ENCODE data around the gene RTN3.
"Not testable (repeated sequence)": the region's sequence is repeated elsewhere in the genome, so short reads cannot be mapped to it uniquely, and the experiment has no call there.

Gene RTN3, protein sequence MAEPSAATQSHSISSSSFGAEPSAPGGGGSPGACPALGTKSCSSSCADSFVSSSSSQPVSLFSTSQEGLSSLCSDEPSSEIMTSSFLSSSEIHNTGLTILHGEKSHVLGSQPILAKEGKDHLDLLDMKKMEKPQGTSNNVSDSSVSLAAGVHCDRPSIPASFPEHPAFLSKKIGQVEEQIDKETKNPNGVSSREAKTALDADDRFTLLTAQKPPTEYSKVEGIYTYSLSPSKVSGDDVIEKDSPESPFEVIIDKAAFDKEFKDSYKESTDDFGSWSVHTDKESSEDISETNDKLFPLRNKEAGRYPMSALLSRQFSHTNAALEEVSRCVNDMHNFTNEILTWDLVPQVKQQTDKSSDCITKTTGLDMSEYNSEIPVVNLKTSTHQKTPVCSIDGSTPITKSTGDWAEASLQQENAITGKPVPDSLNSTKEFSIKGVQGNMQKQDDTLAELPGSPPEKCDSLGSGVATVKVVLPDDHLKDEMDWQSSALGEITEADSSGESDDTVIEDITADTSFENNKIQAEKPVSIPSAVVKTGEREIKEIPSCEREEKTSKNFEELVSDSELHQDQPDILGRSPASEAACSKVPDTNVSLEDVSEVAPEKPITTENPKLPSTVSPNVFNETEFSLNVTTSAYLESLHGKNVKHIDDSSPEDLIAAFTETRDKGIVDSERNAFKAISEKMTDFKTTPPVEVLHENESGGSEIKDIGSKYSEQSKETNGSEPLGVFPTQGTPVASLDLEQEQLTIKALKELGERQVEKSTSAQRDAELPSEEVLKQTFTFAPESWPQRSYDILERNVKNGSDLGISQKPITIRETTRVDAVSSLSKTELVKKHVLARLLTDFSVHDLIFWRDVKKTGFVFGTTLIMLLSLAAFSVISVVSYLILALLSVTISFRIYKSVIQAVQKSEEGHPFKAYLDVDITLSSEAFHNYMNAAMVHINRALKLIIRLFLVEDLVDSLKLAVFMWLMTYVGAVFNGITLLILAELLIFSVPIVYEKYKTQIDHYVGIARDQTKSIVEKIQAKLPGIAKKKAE

DNA sequence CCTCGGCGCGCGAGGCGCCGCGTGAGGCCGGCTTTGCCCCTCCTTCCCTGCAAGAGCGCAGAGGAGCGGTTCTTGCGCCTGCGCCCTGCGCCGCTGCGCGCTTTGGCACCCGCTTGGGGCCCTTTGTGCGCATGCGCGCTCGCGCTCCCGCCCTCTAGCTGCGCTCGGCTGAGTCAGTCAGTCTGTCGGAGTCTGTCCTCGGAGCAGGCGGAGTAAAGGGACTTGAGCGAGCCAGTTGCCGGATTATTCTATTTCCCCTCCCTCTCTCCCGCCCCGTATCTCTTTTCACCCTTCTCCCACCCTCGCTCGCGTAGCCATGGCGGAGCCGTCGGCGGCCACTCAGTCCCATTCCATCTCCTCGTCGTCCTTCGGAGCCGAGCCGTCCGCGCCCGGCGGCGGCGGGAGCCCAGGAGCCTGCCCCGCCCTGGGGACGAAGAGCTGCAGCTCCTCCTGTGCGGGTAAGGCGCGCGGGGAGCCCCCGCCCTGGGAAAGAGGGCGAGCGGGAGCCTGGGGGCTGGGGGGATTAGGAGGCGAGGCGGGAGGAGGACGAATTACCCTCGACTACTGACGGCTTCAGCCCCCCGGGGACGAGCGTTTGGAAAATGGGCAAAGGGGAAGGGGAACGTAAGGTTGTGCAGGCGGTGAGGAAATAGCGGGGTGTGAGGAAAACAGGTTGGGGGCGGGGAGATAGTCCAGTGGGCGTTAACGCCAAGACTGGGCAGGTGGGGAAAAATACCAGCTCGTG is at the start of gene RTN3:
Gene RTN3, plus strand, starts transcription at position 180 of the 745 bp plus-strand sequence. Its CDS starts 137 bp downstream, at position 317.
- peak; percentile 87 for DNase-seq (ENCODE audit: low read depth)

DNA sequence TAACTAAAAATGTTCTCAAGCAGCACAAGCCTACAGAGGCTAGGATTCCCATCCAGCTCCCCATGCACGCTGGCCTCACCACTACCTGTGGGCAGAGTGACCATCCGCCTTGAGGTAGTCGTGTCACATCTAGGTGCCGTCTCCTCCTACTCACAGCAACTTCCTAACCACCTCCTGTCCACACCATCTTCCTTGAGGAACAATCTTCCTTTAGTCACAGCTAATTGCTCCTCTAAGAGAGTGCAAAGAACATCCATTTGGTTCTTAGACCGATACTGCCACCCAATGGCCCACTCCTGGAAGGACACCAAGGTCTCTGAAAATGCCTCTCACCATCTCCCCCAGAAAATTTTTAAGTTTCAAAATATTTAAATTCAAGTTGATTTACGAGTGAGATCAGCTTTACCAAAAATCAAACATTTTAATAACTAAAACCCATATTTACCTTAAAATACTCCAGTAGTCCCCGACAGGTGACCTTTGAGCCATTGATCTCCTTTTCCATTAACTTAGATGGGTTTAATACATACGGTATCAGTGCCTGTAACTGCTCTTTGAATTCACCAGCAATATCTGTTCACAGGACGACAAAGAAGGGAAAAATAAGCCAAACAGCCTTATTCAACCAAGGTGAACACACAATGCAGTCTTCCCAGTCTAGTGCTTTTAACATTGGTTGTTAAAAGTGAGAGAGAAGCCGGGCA is 45.4 kb upstream of the RTN3 start:
- DNase-seq (ENCODE audit: low read depth) = no peak

DNA sequence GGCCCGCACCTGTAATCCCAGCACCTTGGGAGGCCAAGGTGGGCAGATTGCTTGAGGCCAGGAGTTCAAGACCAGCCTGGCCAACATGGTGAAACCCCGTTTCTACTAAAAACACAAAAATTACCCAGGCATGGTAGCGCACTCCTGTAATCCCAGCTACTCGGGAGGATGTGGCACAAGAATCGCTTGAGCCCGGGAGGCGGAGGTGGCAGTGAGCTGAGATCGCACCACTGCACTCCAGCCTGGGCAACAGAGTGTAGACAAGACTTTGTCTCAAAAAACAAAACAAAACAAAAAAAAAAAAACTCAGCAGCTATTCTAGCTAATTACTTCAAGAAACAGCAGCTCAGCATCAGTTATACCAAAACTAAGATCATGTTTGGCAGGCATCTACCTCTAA is 42.9 kb upstream of the RTN3 start:
- not testable (repeated sequence) for DNase-seq (ENCODE audit: low read depth)

DNA sequence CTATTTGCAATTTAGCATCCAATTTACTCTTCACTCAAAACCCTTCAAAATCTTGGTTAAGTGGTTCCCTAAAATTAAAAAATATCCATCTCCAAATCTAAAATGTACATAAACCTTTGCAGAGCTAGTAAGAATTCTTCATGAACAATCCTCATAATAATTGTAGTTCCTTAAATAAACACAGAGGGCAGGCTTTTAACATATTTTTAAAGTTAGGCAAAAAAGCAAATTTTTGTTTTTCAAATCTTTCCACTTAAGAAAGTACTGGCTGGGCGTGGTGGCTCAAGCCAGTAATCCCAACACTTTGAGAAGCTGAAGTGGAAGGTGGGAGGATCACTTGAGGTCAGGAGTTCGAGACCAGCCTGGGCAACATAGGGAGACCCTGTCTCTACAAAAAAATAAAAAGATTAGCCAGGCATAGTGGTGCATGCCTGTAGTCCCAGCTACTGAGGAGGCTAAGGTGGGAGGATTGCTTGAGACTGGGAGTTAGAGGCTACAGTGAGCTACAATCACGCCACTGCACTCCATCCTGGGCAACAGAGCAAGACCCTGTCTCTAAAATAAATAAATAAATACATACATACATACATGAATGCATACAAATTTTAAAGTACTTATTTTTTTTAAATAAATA is 42.0 kb upstream of the RTN3 start:
- no peak for DNase-seq (ENCODE audit: low read depth)

DNA sequence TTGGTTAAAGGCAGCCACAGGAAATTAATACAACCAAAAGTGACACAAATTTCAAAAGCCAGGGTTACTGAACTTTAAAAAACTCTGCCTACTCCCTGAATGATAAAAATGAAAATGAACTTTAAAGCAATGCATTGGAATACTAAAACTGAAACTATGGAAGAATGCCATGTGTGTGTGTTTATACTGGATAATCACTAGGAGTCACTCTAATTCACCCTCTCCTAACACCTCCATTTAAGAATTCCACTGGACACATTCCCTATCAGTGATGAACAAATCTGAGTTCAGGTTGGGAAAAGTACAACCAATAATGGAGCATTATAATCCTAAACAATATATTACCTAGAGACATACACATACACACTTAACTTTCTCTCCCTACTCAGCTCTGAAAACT is 39.6 kb upstream of the RTN3 start:
- DNase-seq (ENCODE audit: low read depth) = no peak

DNA sequence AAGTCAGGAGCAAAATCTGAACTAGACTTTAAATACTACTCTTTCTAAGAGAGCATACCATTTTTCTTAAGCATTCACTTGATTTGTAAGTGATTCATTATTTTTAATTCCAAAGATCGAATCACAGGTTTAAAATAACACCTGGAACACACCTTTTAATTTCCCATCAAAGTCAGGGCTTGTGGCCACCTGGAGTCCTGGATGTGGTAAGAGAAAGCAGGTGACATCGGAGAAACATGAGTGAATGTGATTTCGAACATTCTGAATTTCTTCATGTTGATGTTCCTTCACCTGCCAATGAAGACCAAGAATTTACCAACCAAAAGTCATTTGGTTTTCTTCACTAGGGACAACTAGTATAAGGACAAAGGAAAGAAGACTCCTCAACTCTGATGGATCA is 38.1 kb upstream of the RTN3 start:
- no peak for DNase-seq (ENCODE audit: low read depth)

DNA sequence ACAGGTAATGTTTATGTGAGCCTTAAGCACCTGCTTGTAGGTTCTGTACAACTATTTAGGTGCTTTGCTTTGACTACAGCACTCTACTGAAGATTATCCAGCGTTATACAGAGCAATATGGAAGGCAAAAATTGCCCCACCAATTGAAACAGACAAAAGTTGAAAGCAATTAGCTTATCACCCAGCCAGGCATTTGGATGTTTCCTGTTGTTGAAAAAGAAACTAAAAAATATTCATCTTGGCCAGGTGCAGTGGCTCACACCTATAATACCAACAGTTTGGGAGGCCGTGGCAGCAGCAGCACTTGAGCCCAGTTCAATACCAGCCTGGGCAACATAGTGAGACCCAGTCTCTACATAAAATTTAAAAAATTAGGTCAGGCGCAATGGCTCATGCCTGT is 28.6 kb upstream of the RTN3 start:
- no peak for DNase-seq (ENCODE audit: low read depth)

DNA sequence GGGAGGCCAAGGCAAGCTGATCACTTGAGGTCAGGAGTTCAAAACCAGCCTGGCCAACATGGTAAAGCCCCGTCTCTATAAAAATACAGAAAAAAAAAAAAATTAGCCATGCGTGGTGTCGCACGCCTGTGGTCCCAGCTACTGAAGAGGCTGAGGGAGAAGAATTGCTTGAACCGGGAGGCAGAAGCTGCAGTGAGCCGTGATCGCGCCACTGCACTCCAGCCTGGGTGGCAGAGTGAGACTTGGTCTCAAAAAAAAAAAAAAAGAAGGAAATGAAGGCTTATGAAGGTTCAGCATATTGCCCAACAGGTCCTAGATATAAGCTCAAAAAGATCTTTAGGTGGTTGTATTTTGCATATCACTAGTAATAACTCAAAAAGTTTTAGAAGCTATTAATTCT is 20.3 kb upstream of the RTN3 start:
- DNase-seq (ENCODE audit: low read depth) = no peak

DNA sequence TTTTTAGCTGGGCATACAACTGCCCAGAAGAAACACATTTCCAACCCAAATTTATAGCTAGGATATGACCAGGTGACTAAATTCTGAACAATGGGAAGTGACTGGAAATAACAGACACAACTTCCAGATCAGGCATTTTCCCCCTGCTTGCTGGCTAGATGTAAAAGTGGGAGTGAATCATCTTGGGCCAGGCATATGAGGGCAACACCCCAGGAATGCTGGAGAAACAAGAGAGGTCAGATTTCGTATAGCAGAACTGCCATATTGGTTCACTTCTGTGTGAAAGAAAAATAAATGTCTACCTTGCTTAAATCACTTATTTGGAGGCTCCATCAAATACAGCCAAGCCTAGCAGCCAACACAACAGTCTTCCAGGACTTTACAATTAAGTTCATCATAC is 17.5 kb upstream of the RTN3 start:
- no peak for DNase-seq (ENCODE audit: low read depth)

DNA sequence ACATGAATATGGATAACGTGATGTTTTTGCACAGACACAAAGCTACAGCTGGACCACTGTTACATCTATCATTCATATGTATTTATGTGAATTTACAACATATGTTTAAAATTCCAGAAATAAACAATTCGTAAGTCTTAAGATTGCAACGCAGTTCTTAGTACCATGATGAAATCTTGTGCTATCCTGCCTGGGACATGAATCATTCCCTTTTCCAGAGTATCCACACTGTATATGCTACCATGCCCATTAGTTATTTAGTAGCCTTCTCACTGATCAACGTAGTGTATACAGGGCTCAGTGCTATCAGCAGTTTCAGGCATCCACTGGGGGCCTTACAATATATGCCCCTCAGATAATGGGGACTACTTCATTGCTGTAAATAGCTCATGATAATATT is 14.4 kb upstream of the RTN3 start:
- DNase-seq (ENCODE audit: low read depth) = no peak

DNA sequence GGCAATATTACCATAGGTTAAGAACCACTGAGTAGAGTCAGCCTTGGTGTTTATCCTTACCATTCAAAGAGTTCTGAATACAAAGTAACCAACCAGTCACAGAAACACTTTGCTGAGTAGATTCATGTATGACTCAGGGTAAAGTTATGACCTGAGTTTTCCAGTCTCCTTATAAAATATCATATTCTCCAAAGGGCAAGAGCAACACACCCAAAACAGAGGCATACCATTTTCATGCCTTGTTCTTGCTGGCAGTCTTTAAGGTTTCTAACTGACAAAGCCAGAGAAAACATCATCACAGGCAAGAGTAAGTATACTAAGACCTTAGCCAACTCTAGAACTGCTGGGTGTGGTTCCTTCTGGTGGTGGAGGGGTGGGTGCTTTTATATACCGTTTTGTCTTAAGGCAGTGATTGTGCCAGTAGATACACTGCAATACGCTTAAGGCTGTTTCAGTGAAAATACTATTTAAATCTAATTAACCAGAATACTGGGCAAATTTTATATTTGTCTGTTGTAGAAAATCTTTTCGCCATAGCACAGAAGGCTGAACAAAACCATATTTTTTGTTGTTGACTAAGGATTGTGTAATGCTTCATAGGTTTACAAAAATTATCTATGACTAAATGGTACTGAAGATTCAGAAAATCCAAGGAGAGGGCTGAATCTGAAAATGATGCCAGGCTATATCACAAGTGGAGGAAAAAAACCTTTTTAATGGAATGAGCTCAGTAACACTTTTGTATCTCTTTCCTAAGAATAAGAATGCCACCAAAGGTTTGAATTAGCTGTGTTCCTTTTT is 13.1 kb upstream of the RTN3 start:
- peak; percentile 93 for DNase-seq (ENCODE audit: low read depth)

DNA sequence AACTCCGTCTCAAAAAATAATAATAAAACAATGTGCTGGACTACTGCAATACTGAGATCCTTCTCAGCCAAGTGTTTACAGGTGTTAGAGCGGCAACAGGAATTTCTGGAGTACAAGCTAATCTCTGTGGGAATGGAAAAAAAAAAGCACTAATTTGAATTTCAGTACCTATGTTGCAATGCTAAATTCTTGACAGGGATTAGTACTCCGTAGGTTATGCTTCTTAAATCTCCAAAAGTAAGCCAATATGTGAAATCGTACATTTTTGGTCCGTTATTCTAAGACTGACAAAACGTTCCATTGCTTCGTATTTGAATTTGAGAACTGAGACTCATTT is 11.2 kb upstream of the RTN3 start:
- DNase-seq (ENCODE audit: low read depth) = no peak

DNA sequence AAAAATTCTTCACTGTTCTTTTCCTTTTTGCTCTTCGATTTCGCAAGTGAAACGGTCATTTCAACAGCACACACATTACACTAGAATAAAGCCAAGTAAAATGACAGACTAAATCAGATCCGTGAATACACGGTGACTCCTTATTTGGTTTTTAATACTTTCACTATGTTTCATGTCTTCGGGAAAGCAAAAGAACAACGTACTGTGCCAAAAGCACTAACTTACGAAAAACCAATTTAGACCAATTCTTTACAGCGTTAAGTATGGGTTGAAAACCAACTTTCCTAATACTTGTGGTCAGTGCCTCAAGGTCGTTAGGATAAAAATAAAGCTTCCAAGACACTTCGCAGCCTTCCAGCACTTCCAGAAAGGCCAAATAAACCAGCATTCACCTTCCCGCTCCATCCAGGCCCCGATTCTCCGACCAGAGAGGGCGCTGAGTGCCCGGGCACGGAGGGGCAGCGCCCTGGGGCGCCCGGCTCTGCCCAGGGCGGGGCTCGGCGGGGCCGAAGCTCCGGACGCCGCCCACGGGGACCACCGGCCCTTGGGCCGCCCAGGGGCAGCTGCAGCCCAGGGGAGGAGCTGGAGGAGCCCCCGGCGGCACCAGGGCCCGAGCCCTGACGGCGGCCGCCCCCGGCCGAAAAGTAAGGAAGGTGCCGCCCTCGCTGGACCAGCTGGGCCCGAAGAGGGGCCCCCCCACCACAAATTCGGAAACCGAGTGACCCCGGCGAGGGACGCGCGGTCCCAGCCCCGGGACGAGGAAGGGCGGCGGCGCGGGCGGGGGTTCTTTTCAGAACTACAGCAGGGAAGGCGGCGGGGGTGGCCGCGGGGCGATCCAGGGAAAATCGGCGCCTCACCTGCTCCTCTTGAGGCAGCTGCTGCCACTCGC is 10.6 kb upstream of the RTN3 start:
- no peak for DNase-seq (ENCODE audit: low read depth)

DNA sequence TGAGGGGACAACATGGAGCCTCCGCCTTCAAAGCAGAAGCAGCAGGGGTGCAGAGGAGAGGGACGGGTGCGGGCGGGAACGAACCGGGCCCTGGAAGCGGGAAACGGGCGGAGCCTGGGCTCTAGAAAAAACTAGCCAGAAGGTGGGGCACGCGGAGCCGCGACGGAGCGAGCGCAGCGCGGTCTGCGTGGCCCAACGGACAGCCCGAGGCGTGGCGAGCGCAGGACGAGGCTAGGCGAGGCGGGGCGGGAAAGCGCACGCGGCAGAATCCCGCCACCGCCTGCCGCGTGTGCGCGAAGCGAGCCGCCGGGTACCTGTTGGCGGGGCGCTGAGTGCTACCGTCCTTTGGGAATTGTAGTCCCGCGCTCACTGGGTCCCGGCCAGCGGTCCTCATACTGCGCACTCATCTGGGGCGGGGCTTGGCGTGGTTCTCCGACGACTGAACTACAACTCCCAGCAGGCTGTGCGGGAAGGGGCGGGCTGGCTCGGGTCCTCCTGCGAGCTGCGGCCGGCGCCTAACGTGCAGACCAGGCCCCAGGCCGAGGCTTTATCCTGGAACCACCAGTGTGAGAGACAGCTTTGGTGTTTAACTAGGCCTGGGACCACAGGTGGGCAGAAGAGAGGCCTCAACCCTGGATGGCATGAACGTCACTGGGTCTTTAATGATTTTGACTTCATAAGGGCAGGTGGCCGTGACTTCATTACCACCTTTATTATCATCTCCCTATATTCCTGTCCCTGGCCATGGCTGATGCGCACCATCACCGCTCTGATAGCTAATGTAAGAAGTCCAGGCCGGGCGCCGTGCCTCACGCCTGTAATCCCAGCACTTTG is 9.8 kb upstream of the RTN3 start, which contains the start of gene ATL3:
Gene ATL3, minus strand, starts transcription at position 55 of the 834 bp plus-strand sequence. Its CDS starts 41 bp downstream, at position 14.
- no peak for DNase-seq (ENCODE audit: low read depth)

DNA sequence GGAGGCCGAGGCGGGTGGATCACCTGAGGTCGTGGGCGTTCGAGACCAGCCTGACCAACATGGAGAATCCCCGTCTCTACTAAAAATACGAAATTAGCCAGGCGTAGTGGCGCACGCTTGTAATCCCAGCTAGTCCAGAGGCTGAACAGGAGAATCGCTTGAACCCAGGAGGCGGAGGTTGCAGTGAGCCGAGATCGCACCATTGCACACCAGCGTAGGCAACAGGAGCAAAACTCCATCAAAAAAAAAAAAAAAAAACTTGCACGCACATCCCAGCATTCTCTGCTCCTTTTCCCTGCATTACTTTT is 9.2 kb upstream of the RTN3 start:
- no peak for DNase-seq (ENCODE audit: low read depth)

DNA sequence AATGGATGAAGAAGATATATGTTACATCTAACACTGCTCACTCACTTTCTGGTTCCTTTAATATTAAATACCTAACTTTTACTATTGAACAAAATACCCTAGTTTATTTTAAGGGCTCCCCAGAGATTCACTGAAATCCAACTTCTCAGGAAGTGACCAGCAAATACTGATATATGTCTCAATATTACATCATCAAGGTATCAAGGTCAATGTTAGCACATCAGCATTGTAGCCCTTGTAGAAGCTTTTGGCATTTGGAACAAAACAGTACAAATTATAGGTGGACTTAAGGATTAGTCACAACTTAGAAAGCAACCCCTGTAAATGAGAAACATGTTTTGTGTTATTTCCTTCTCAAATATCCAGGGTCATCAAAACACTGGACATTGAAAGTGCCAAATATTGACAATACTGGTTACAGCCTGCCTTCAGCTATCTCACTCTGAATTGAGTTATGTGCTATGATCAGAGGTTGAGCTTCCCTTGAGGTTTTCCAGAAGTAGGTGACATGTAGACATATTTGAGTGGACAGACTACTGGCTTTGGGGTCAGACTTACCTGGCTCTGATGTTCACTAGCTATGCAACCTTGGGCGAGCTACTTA is 8.3 kb upstream of the RTN3 start:
- DNase-seq (ENCODE audit: low read depth) = no peak

DNA sequence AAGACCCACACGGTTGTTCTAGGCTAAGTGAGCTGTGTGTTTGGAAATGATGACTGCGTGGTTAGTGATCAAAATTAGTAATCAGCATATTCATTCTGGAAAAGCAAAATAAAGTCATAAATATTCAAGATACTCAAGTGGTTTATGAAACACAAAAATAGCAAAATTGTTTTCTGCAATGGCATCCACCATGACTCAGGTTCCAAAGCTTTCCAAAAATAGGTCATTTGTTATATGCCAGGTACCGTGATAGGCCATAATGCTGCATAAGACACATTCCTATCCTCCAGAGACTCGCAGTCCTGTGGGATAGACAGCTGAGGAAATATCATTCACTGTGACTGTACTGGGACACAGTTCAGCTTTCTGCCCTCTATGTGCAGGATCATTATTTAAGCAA is 7.7 kb upstream of the RTN3 start:
- peak; percentile 71 for DNase-seq (ENCODE audit: low read depth)

DNA sequence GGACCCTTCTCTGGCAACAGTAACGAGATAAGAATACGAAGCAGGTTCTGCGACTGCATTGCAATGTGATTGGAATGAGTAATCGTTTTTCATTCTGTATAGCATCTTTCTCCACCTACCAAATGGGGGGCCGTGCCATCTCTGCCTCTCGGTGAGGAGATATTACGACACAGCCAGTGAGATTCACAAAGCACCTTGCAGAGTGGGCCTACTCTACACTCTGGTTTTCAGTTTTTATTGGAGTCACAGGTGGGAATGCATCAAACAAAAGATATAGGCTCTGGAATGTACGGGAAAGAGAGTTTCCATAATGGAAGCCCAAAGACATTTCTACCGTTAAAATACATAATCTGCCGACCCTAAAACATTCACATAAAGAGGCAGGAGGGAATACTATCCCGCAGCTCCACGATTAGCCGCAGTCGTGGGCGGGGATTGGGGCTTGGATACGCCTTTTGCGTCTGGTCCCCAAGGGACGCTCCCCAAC is 423 bp upstream of the RTN3 start:
- no peak for DNase-seq (ENCODE audit: low read depth)

Measured in GM04503 (cell line).